Measurements from ENCODE around the gene CPNE6.
"Not testable (repeated sequence)": the region's sequence is repeated elsewhere in the genome, so short reads cannot be mapped to it uniquely, and the experiment has no call there.

Gene CPNE6

DNA sequence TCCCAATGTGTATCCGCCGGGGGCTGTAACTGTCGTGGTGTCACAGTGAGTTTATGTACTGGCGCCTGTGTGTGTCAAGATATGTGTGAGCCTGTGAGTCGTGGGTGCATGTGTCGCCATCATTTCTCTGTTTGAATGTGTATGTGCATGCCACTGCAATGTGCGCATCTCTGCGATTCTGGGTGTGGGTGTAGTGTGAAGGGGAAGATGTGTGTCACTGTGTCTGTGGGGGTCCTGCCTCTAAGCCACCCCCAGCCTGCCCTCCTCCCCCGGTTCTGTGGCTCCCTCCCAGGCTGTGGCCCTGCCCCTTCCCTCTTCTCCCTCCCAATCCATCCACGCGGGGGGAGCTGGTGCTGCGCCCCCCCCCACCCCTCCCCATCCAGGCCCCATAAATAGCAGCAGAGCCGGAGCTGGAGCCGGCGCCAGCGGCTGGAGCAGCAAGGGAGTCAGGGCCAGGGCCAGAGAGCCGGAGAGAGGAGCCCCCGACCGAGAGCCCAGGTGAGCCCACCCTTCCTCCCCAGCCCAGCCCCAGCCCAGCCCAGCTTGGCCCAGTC, at the start of gene CPNE6:
Gene CPNE6, plus strand, starts transcription at position 419 of the 554 bp plus-strand sequence. CDS start 1,375 bp downstream, outside the sequence.
- no peak for DNase-seq

- not testable (repeated sequence) for DNase-seq
These were observed 46.4 kb upstream of the CPNE6 start for GRCh38 chr14:24024939-24025418.

GRCh38 chr14:24029687-24030086, 41.7 kb upstream of the CPNE6 start:
- not testable (repeated sequence) for DNase-seq

- not testable (repeated sequence) for DNase-seq
These were observed 40.0 kb upstream of the CPNE6 start for GRCh38 chr14:24031331-24031730.

- no peak for DNase-seq
These were observed 38.5 kb upstream of the CPNE6 start for GRCh38 chr14:24032727-24033418.

DNA sequence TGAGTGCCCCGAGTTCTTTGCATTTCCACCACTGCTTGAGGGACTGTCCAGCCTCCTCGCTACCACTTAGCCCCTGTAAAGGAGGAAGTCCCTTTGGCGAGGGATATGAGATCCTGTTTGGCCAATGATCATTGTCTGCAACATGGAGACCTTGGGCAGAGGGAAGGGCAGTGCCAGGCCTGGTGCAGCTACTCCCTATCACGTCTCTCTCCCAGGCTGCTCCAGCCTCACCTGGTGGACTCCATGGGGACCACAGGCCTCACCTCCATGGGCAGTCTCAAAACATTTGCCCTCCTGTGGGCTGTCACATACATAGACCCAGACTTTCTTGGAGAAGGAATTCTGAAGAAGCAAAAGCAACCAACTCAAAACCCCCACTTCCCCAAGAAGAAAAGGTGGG, 35.6 kb upstream of the CPNE6 start:
- DNase-seq: not testable (repeated sequence)

DNA sequence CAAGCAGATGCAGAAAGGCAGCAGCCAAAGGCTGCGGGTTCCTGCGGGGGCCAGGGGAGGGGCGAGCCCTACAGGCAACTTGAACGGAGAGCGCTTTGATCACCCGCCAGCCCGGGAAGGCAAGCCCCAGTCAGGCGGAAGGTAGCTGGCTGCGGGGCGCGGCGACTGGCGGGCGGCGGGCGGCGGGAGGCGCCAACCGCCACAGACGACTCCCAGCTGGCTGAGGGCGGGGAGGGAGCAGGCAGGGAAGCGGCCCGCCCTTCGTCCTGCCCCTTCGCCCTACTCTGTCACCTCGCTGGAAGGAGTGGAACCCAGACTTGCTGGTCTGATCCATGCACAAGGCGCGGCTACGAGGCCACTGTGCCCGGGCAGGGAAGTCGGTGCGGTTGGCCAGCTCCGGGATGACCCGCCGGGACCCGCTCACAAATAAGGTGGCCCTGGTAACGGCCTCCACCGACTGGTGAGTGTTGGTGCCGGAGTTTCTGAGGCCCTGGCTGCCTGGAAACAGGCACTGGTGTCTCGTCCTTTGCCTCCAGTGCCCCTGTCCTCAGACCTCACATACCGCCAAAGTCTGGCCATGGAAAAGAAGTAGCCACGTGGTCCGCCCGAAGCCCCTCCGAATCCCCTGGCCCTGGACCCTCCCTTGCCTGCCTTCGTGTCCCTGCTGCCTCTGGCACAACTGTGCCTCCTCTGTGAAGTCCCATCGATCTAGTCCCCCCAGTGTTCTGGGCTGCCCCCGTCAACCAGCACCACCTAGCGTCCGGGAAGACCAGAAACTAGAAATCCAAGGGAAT, 35.0 kb upstream of the CPNE6 start:
- no peak for DNase-seq

- not testable (repeated sequence) for DNase-seq
These were observed 34.3 kb upstream of the CPNE6 start for GRCh38 chr14:24036963-24037657.

GRCh38 chr14:24037658-24038037, 33.7 kb upstream of the CPNE6 start:
- DNase-seq: no peak

GRCh38 chr14:24038686-24039085, 32.7 kb upstream of the CPNE6 start:
- DNase-seq: no peak

DNA sequence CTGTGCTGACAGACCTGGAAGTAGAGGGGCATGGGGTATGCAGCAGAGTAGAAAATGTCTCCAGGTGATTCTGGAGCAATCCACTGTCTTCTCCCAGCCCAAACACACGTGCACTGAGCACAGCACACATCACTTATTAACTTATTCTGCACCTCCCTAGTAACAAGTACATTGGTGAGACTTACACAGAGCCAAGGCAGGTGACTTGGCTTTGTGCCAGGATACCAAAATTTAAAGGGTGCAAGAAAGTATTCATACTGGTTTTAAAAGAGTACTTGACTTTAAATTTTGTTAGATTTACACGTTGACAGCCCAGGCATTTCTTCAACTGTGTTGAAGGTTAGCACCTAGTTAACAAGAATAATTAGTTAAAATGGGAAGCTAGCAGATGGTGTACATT, 30.7 kb upstream of the CPNE6 start:
- no peak for DNase-seq

DNA sequence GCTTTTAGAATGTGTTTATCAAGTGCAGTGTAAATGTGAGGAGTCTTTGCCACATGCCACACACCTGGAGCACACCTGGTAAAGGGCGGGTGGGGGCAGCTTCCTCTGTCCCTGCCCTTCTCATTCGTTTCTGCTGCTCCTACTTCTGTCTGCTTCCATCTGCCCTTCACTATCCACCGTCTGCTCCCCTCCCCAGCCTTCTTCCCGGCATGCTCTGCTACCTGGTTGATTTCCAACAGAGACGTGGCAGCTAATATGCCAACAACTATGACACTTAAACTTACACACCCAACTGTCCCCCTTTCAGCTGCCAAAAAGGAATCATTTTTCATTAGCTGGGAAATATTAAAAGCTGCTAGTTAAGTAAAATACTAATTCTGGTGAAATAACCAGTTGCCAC, 28.6 kb upstream of the CPNE6 start:
- DNase-seq: no peak

GRCh38 chr14:24049002-24049401, 22.4 kb upstream of the CPNE6 start:
- DNase-seq: not testable (repeated sequence)

DNA sequence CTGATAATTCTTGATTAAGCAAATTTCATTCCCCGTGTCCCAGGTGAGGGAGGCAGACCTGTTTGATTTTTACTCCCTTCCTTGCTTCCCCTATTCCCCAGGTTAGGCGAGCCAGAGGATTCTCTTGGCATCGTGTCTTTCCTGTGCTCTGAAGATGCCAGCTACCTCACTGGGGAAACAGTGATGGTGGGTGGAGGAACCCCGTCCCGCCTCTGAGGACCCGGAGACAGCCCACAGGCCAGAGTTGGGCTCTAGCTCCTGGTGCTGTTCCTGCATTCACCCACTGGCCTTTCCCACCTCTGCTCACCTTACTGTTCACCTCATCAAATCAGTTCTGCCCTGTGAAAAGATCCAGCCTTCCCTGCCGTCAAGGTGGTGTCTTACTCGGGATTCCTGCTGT, 20.6 kb upstream of the CPNE6 start:
- not testable (repeated sequence) for DNase-seq

- DNase-seq: no peak
These were observed 20.1 kb upstream of the CPNE6 start for GRCh38 chr14:24051176-24051788.

DNA sequence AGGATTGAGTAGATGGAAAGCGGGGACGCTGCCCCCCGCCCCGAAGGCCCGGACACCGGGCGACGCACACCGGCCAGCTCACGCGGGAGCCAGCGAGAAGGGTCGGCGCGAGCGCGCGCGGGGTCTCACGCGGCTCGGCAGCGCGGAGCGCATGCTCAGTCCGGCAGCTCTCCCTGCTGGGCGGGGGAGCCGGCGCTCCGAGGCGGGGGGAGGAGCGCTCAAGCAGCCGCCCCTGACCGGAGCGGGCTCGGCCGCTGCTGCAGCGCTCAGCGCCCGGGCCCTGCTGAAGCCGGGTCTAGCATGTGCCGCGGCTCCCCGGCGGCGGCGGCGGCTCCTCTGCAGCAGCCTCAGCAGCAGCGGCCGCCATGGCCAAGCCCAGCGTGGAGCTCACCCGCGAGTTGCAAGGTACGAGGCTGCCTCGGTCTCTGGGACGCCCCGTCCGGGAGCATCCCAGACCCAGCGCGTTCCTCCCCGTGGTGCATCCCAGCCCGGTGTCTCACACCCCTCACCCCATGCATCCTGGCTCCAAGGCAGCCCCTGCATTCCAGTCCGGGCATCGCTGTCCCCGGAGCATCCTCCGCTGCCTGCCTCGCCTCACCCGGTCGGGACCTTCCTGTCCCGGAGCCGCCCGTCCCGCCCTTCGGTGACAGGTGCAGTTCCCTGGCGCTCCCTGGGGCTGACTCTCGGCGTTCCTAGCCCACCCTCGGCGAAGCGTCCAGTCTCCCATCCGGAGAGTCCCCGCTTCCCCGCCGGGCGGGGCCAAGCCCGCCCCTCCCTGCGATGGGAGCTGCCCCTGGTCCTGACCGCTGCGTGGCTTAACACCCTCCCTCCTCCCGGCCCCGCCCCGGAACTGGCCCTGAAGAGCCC, 19.3 kb upstream of the CPNE6 start, which contains the start of gene CARMIL3:
Gene CARMIL3, plus strand, starts transcription at position 221 of the 867 bp plus-strand sequence. Its CDS starts 145 bp downstream, at position 366.
- DNase-seq: peak; percentile 61

- peak; percentile 2 for DNase-seq
These were observed 18.5 kb upstream of the CPNE6 start for GRCh38 chr14:24052656-24053547.

- peak; percentile 6 for DNase-seq
These were observed 17.6 kb upstream of the CPNE6 start for GRCh38 chr14:24053548-24054323.

- peak; percentile 10 for DNase-seq
These were observed 17.1 kb upstream of the CPNE6 start for GRCh38 chr14:24054324-24054641.

- DNase-seq: no peak
These were observed 16.7 kb upstream of the CPNE6 start for GRCh38 chr14:24054646-24055045.

Measured in 8988T (cell line).